Measurements from ENCODE around the gene HSF2. TPM values are rescaled to one million over a fixed set of nuclear protein-coding genes. Genes with fewer than 3 reads are reported as not detected.

HSF2 gene
- total and polyA plus RNA-seq, 2 donors (not counting 1 experiment from before 2014, with no cell fraction given), result 30.0 to 31.5 TPM

DNA sequence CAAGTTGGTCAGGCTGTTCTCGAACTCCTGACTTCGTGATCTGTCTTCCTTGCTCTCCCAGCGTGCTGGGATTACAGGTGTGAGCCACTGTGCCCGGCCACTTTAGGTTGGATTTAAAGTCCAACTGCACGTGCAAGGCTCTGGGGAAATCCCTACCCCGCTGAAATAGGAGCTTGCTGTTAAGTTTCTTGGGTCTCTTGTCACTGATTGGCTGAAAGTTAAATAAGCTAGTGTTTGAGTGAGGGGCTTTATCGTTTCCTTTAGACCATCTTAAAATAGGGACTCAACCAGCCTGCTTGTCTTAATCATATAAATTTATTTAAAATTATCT, 83.3 kb downstream of the HSF2 start:
- H2AFZ ChIP-seq (ENCODE audit: low read length), result no peak overlapping the region
- DNase-seq (ENCODE audit: low read depth in 2 of 2), result no peak
- no peaks in the 10 kb centered on the region for H3K36me3 ChIP-seq (ENCODE audit: control insufficient read depth, insufficient read depth, low read length)
- no peaks in the 10 kb centered on the region for H3K9me3 ChIP-seq (ENCODE audit: control insufficient read depth, insufficient read depth, low read depth, low read length)
- H3K79me2 ChIP-seq (ENCODE audit: control insufficient read depth, insufficient read depth, low read length), result no peaks in the 10 kb centered on the region
- no peak for TF ChIP-seq CTCF (conservative IDR thresholded peaks at IDR 0.05 in 1 of 2, IDR thresholded peaks at IDR 0.05 in 1 of 2; ENCODE audit: low read depth in 1 of 2, low read length in 2 of 2)
- no peak for TF ChIP-seq EZH2 (IDR thresholded peaks at IDR 0.05; ENCODE audit: low read length, missing control alignments)
- H3K9ac ChIP-seq (ENCODE audit: insufficient read depth, low read length), result no peak overlapping the region
- H4K20me1 ChIP-seq (ENCODE audit: control insufficient read depth, extremely low read depth, insufficient read depth, low read length), result no peaks in the 10 kb centered on the region
- no peaks in the 10 kb centered on the region for H3K27me3 ChIP-seq (ENCODE audit: control insufficient read depth, insufficient read depth, low read length)
- no peaks in the 10 kb centered on the region for H3K4me1 ChIP-seq (ENCODE audit: control insufficient read depth, extremely low read depth, insufficient read depth, low read length)
- H3K4me2 ChIP-seq (ENCODE audit: extremely low read depth, insufficient read depth, low read length), result no peak overlapping the region
- H3K4me3 ChIP-seq (replicated peaks in 1 of 4; ENCODE audit: control extremely low read depth in 1 of 4, insufficient read depth in 1 of 4, low read depth in 3 of 4, low read length in 4 of 4), result no peak overlapping the region
- H3K27ac ChIP-seq (ENCODE audit: insufficient read depth, low read length), result no peak overlapping the region

Other genes starting within 250 kb of the HSF2 start
- 241 and 363 TPM in 2 replicates for gene SERINC1, start 72.2 kb downstream of the HSF2 start, total RNA-seq
- gene SERINC1, start 72.2 kb downstream of the HSF2 start, polyA plus RNA-seq, result 176 and 306 TPM in 2 replicates
- gene PKIB, start 210.8 kb downstream of the HSF2 start, total RNA-seq, result 0.51 and 1.3 TPM in 2 replicates
- 2.2 and 4.4 TPM in 2 replicates for gene PKIB, start 210.8 kb downstream of the HSF2 start, polyA plus RNA-seq

Data from fibroblast of lung (primary cell).